ENCODE results near the gene ATXN2.

ATXN2 gene

GRCh38 chr12:111578971-111579340 lies 20.2 kb downstream of the ATXN2 start (continued):
- no peak for TF ChIP-seq CREB5 (CRISPR knock-in tag; IDR thresholded peaks at IDR 0.05; ENCODE audit: low read depth)
- no peak for TF ChIP-seq ZNF565 (CRISPR knock-in tag; conservative IDR thresholded peaks at IDR 0.05; ENCODE audit: low read depth)
- TF ChIP-seq, protein P1, sequence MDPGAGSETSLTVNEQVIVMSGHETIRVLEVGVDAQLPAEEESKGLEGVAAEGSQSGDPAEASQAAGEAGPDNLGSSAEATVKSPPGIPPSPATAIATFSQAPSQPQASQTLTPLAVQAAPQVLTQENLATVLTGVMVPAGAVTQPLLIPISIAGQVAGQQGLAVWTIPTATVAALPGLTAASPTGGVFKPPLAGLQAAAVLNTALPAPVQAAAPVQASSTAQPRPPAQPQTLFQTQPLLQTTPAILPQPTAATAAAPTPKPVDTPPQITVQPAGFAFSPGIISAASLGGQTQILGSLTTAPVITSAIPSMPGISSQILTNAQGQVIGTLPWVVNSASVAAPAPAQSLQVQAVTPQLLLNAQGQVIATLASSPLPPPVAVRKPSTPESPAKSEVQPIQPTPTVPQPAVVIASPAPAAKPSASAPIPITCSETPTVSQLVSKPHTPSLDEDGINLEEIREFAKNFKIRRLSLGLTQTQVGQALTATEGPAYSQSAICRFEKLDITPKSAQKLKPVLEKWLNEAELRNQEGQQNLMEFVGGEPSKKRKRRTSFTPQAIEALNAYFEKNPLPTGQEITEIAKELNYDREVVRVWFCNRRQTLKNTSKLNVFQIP (CRISPR knock-in tag; IDR thresholded peaks at IDR 0.05; ENCODE audit: borderline replicate concordance, low read depth) = no peak
- no peak for TF ChIP-seq CSDC2 (CRISPR knock-in tag; IDR thresholded peaks at IDR 0.05)

DNA sequence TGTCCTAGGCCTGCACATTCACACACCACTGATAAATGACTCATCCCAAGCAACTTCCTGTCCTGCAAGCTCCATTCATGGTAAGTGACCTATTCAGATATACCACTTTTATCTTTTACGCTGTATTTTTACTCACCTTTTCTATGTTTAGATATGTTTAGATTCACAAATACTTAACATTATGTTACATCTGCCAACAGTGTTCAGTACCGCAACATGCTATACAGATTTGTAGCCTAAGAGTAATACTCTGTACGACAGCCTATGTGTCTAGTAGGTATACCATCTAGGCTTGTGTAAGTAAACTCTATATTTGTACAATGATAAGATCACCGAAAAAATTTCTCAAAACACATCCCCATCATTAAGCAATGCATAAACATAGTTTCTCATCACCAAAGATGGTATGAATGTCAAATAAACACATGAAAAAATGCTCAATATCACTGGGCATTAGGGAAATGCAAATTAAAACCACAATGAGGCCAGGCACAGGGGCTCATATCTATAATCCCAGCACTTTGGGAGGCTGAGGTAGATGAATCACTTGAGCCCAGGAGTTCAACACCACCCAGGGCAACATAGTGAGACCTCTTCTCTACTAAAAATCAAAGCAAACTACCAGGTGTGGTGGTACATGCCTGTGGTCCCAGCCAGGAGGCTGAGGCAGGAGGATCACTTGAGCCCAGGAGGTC lies 20.7 kb downstream of the ATXN2 start:
- TF ChIP-seq ISL1 (CRISPR knock-in tag; IDR thresholded peaks at IDR 0.05) = no peak
- no peak for TF ChIP-seq OSR1 (CRISPR knock-in tag; IDR thresholded peaks at IDR 0.05)
- ATAC-seq = peak; percentile 93

GRCh38 chr12:111574797-111575443 lies 24.2 kb downstream of the ATXN2 start:
- ATAC-seq = no peak
- TF ChIP-seq ISL1 (CRISPR knock-in tag; IDR thresholded peaks at IDR 0.05) = no peak
- no peak for TF ChIP-seq SNAI2 (CRISPR knock-in tag; IDR thresholded peaks at IDR 0.05)
- no peak for TF ChIP-seq PPARA (CRISPR knock-in tag; IDR thresholded peaks at IDR 0.05; ENCODE audit: borderline replicate concordance)
- TF ChIP-seq, protein P2, sequence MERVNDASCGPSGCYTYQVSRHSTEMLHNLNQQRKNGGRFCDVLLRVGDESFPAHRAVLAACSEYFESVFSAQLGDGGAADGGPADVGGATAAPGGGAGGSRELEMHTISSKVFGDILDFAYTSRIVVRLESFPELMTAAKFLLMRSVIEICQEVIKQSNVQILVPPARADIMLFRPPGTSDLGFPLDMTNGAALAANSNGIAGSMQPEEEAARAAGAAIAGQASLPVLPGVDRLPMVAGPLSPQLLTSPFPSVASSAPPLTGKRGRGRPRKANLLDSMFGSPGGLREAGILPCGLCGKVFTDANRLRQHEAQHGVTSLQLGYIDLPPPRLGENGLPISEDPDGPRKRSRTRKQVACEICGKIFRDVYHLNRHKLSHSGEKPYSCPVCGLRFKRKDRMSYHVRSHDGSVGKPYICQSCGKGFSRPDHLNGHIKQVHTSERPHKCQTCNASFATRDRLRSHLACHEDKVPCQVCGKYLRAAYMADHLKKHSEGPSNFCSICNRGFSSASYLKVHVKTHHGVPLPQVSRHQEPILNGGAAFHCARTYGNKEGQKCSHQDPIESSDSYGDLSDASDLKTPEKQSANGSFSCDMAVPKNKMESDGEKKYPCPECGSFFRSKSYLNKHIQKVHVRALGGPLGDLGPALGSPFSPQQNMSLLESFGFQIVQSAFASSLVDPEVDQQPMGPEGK (CRISPR knock-in tag; IDR thresholded peaks at IDR 0.05; ENCODE audit: borderline replicate concordance) = no peak
- no peak for TF ChIP-seq OSR1 (CRISPR knock-in tag; IDR thresholded peaks at IDR 0.05)
- TF ChIP-seq ZNF70 (CRISPR knock-in tag; IDR thresholded peaks at IDR 0.05) = no peak
- TF ChIP-seq ARNTL (CRISPR knock-in tag; IDR thresholded peaks at IDR 0.05; ENCODE audit: borderline replicate concordance, low read depth) = no peak
- no peak for TF ChIP-seq ZC3H10 (CRISPR knock-in tag; IDR thresholded peaks at IDR 0.05)
- no peak for TF ChIP-seq TCF4 (CRISPR knock-in tag; IDR thresholded peaks at IDR 0.05; ENCODE audit: borderline replicate concordance)
- no peak for TF ChIP-seq ZNF565 (CRISPR knock-in tag; conservative IDR thresholded peaks at IDR 0.05; ENCODE audit: low read depth)
- no peak for TF ChIP-seq TOX (CRISPR knock-in tag; IDR thresholded peaks at IDR 0.05; ENCODE audit: borderline replicate concordance)
- no peak for TF ChIP-seq RARB (CRISPR knock-in tag; IDR thresholded peaks at IDR 0.05)
- TF ChIP-seq, protein P3, sequence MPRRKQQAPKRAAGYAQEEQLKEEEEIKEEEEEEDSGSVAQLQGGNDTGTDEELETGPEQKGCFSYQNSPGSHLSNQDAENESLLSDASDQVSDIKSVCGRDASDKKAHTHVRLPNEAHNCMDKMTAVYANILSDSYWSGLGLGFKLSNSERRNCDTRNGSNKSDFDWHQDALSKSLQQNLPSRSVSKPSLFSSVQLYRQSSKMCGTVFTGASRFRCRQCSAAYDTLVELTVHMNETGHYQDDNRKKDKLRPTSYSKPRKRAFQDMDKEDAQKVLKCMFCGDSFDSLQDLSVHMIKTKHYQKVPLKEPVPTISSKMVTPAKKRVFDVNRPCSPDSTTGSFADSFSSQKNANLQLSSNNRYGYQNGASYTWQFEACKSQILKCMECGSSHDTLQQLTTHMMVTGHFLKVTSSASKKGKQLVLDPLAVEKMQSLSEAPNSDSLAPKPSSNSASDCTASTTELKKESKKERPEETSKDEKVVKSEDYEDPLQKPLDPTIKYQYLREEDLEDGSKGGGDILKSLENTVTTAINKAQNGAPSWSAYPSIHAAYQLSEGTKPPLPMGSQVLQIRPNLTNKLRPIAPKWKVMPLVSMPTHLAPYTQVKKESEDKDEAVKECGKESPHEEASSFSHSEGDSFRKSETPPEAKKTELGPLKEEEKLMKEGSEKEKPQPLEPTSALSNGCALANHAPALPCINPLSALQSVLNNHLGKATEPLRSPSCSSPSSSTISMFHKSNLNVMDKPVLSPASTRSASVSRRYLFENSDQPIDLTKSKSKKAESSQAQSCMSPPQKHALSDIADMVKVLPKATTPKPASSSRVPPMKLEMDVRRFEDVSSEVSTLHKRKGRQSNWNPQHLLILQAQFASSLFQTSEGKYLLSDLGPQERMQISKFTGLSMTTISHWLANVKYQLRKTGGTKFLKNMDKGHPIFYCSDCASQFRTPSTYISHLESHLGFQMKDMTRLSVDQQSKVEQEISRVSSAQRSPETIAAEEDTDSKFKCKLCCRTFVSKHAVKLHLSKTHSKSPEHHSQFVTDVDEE (CRISPR knock-in tag; IDR thresholded peaks at IDR 0.05) = no peak

DNA sequence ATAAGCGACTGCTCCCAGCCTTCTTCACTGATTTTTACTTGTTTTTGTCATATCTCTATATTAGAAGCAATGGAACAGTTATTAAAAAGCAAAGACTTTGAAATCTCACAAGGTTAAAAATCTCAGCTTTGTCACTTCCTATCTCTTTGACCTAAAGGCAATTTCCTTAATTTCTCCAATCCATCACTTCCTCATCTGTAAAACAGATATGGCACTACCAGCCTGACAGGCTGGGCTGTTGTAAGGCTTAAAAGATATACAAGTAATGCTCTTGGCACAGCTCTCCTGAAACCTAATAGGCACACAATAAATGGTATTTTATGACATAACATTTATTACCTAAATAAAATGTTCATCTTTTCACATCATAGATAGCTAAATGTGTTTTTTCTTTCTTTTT lies 25.6 kb downstream of the ATXN2 start:
- ATAC-seq = no peak
- TF ChIP-seq CSRNP3 (CRISPR knock-in tag; IDR thresholded peaks at IDR 0.05) (no peak), BACH2 (CRISPR knock-in tag; IDR thresholded peaks at IDR 0.05; ENCODE audit: borderline replicate concordance) (no peak), ZC3H10 (CRISPR knock-in tag; IDR thresholded peaks at IDR 0.05) (no peak), GLIS3 (CRISPR knock-in tag; IDR thresholded peaks at IDR 0.05) (no peak)
